Activated CD8-positive, alpha-beta T cell treated with anti-CD3 and anti-CD28 coated beads for 36 hours (primary cell): ENCODE data around the gene GCSAML. TPM values are rescaled to one million over a fixed set of nuclear protein-coding genes. Genes with fewer than 3 reads are reported as not detected.

Experiments used
- ATAC-seq: fragments of 200-7000 bp; cut with Tn5 transposase; one replicate; pipeline ENCODE4 v1.10.0; 2021; ENCODE audit warnings: mild to moderate bottlenecking, moderate library complexity
- CTCF ChIA-PET: fragments of 350-600 bp; sonication (Branson Sonifier 250); formaldehyde crosslinking; loops from one replicate; lab custom pipeline; 2021; ENCODE audit warnings: antibody characterized with exemption; lab: Charles Lee
- POLR2A ChIA-PET: fragments of 350-600 bp; sonication (Branson Sonifier 250); formaldehyde crosslinking; loops from one replicate; lab custom pipeline; 2021; ENCODE audit warnings: antibody characterized with exemption; lab: Charles Lee
- DNase-seq: peaks from one replicate; pipeline ENCODE4 v3.0.0-alpha.2; 2020
- H3K27ac Mint-ChIP-seq: one replicate; pipeline ENCODE4 v1.8.0; 2021; ENCODE audit warnings: mild to moderate bottlenecking, mixed read lengths
- H3K27me3 Mint-ChIP-seq: one replicate; pipeline ENCODE4 v1.8.0; 2021; ENCODE audit warnings: mixed read lengths
- H3K36me3 Mint-ChIP-seq: one replicate; pipeline ENCODE4 v1.8.0; 2021; ENCODE audit warnings: low read depth, mixed read lengths
- H3K4me1 Mint-ChIP-seq: one replicate; pipeline ENCODE4 v1.8.0; 2021; ENCODE audit warnings: low read depth, mixed read lengths
- H3K4me3 Mint-ChIP-seq: one replicate; pipeline ENCODE4 v1.8.0; 2021; ENCODE audit warnings: mild to moderate bottlenecking, moderate library complexity, mixed read lengths
- H3K9me3 Mint-ChIP-seq: one replicate; pipeline ENCODE4 v1.8.0; 2021; ENCODE audit warnings: mixed read lengths
- intact Hi-C: fragments of 100-400 bp; cut with micrococcal nuclease; formaldehyde crosslinking; loops from one replicate; pipeline ENCODE4 v1.10.0; 2022
- total RNA-seq, 2 experiments: library from RNA; stranded (reverse); gene quantifications; one replicate each; pipeline ENCODE4 v1.2.3, GENCODE V29; 2021
- TF ChIP-seq, protein P1 (sequence below): fragments of 200-600 bp; IDR thresholded peaks from one replicate; pipeline ENCODE4 v1.8.0; 2022; ENCODE audit warnings: antibody characterized with exemption, mild to moderate bottlenecking

GCSAML gene
- total RNA-seq, 2 experiments from 2014 or later: 0.16 to 0.27 TPM

DNA sequence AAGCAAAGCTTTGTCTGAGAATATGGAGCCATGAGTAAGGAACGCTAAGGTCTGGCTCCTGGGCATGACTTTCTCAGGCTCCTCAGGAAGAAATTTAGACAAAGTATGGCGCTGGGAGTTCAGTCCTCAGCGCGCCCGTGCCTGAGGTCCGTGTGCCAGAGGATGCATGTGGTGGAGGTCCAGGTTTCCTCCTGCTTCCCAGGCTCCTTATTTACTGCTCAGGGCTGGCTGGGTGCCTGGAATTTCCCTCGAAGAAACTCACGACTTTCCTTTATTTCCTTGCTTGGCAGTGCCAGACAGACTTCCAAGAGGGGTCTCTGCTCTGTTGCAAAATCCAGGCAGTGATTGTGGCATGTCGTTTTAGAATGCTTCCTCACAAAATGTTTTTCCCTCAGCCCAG, 13.3 kb downstream of the GCSAML start:
- Mint-ChIP-seq H3K36me3 (no peaks in the 10 kb centered on the region), H3K27me3 (no peaks in the 10 kb centered on the region), H3K4me3 (no peak overlapping the region), H3K9me3 (no peaks in the 10 kb centered on the region), H3K4me1 (peaks cover 4% of the 10 kb centered on the region), H3K27ac (no peak overlapping the region)
- intact Hi-C loops: no loop called here
- ChIA-PET CTCF (no interaction called here), POLR2A (no interaction called here)
- no peak for DNase-seq
- TF ChIP-seq, protein P1, sequence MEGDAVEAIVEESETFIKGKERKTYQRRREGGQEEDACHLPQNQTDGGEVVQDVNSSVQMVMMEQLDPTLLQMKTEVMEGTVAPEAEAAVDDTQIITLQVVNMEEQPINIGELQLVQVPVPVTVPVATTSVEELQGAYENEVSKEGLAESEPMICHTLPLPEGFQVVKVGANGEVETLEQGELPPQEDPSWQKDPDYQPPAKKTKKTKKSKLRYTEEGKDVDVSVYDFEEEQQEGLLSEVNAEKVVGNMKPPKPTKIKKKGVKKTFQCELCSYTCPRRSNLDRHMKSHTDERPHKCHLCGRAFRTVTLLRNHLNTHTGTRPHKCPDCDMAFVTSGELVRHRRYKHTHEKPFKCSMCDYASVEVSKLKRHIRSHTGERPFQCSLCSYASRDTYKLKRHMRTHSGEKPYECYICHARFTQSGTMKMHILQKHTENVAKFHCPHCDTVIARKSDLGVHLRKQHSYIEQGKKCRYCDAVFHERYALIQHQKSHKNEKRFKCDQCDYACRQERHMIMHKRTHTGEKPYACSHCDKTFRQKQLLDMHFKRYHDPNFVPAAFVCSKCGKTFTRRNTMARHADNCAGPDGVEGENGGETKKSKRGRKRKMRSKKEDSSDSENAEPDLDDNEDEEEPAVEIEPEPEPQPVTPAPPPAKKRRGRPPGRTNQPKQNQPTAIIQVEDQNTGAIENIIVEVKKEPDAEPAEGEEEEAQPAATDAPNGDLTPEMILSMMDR: no peak
- ATAC-seq: no peak

DNA sequence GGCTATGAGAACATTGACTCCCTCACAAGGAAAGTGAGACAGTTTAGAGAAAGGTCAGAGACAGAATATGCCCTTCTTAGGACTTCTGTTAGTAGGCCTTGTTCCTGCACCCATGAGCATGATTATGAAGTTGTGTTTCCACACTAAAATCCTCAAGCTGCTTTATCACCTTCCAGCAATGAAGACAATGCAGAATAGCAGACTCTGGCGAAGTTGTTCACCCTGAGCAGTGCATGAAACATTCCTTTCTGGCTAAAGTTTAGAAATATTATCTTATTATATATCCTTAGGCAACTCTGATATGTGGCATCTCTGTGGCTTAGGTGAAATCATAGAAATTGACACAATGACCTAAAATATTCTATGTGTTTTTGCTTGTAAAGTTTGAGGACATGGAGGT, 25.3 kb downstream of the GCSAML start:
- ATAC-seq (no peak), DNase-seq (no peak)
- TF ChIP-seq, protein P1: no peak
- POLR2A ChIA-PET: no interaction called here
- H3K27me3 Mint-ChIP-seq: peaks cover 10% of the 10 kb centered on the region
- no peaks in the 10 kb centered on the region for H3K4me1 Mint-ChIP-seq
- no peaks in the 10 kb centered on the region for H3K36me3 Mint-ChIP-seq
- H3K4me3 Mint-ChIP-seq: no peak overlapping the region
- H3K27ac Mint-ChIP-seq: no peak overlapping the region
- CTCF ChIA-PET: interaction anchor here (1.1 to 2.9 kb wide), 2 partner anchors 74 to 202 kb away, joined by 3 to 7 read pairs; no protein-coding TSS in a partner anchor
- intact Hi-C loops: no loop called here
- H3K9me3 Mint-ChIP-seq: peaks cover 9% of the 10 kb centered on the region

DNA sequence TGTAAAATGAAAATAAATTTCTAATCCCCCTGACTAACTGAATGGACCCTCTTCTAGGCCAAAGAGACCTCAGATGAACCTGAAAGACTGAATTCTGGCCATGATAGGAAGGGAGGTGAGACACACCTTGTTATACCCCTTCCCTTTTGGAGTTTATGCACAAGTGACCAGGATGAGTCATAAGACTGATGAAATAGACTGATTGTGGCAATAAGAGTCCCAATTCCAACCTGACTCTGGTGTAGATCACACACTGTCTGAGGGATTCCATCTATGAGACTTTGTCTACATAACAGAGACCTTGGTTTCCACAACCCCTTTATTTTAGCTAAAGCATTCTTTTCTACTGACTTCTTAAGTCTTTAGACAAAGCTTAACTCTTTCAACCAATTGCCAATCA, 25.7 kb downstream of the GCSAML start:
- Mint-ChIP-seq H3K9me3 (peaks cover 9% of the 10 kb centered on the region), H3K27ac (no peak overlapping the region), H3K36me3 (no peaks in the 10 kb centered on the region), H3K4me1 (no peaks in the 10 kb centered on the region), H3K4me3 (no peak overlapping the region), H3K27me3 (peaks cover 10% of the 10 kb centered on the region)
- no peak for ATAC-seq
- TF ChIP-seq, protein P1: no peak
- no peak for DNase-seq
- POLR2A ChIA-PET: no interaction called here
- CTCF ChIA-PET: interaction anchor here (1.1 to 2.9 kb wide), 2 partner anchors 74 to 202 kb away, joined by 3 to 7 read pairs; no protein-coding TSS in a partner anchor
- intact Hi-C loops: no loop called here

DNA sequence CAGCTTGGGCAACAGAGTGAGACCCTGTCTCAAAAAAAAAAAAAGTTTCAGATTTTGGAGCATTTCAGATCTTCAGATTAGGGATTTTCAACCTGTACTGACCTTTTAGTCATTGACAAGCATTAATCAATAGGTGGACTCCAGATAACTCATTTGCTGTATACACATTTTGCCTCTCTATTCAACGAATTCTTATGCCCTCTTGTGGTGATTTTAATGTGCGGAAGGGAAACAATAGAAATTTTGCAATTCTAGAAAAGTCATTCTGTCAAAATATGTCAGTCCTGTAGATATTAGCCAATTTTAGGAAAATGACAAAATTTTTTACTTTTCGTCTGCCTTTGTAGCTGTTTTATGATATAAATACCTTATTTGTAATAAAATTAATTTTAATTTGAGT, 27.6 kb downstream of the GCSAML start:
- no peak overlapping the region for H3K27ac Mint-ChIP-seq
- H3K4me1 Mint-ChIP-seq: no peaks in the 10 kb centered on the region
- H3K27me3 Mint-ChIP-seq: peaks cover 10% of the 10 kb centered on the region
- ChIA-PET POLR2A (no interaction called here), CTCF (interaction anchor here (0.6 to 1.4 kb wide), 5 partner anchors 9 to 187 kb away, joined by 3 to 4 read pairs (median 3); partner anchors contain the start of gene OR2G2)
- DNase-seq (no peak), ATAC-seq (no peak)
- TF ChIP-seq, protein P1: peak; percentile 59
- no peak overlapping the region for H3K4me3 Mint-ChIP-seq
- intact Hi-C loops: no loop called here
- no peaks in the 10 kb centered on the region for H3K36me3 Mint-ChIP-seq
- H3K9me3 Mint-ChIP-seq: no peaks in the 10 kb centered on the region

DNA sequence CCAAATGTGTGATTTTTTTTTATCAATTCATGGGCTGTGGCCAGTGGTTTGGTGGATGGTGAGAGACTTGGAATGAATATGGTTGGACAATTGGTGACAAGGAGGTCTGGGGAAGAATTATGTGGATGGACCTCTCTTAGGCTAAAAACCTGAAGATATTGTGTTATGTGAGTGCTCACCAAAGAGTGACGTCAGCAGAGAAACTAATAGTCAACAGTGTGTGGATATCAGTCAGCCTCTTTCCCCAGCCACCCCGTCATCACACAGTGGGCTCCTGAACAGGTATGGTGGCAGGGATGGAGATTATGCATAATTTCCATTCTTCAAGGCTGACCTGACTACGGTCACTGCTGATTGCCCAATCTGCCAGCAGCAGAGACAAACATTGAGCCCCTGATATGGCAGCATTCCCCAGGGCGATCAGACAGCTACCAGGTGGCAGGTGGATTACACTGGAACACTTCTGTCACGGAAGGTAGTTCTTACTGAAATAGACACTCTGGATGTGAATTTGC, 30.1 kb downstream of the GCSAML start:
- DNase-seq: no peak
- CTCF ChIA-PET: interaction anchor here (2.8 kb wide), 1 partner anchor 206 kb away, joined by 8 read pairs; no protein-coding TSS in a partner anchor
- Mint-ChIP-seq H3K27ac (no peak overlapping the region), H3K9me3 (no peaks in the 10 kb centered on the region), H3K36me3 (no peaks in the 10 kb centered on the region), H3K4me1 (no peaks in the 10 kb centered on the region), H3K27me3 (peaks cover 7% of the 10 kb centered on the region), H3K4me3 (no peak overlapping the region)
- TF ChIP-seq, protein P1: no peak
- POLR2A ChIA-PET: no interaction called here
- intact Hi-C loops: no loop called here
- no peak for ATAC-seq
